ENCODE measurements around the gene LHX5.
A peak's percentile ranks its signal among the peaks of the same experiment; 100 is the strongest.
"Not testable (repeated sequence)": the region's sequence is repeated elsewhere in the genome, so short reads cannot be mapped to it uniquely, and the experiment has no call there.

The LHX5 gene

GRCh38 chr12:113471619-113472171 is at the start of gene LHX5:
TSS of gene LHX5 (minus strand) at chr12:113471871. CDS start at chr12:113471498, 373 bp downstream.
- DNase-seq: no peak

DNA sequence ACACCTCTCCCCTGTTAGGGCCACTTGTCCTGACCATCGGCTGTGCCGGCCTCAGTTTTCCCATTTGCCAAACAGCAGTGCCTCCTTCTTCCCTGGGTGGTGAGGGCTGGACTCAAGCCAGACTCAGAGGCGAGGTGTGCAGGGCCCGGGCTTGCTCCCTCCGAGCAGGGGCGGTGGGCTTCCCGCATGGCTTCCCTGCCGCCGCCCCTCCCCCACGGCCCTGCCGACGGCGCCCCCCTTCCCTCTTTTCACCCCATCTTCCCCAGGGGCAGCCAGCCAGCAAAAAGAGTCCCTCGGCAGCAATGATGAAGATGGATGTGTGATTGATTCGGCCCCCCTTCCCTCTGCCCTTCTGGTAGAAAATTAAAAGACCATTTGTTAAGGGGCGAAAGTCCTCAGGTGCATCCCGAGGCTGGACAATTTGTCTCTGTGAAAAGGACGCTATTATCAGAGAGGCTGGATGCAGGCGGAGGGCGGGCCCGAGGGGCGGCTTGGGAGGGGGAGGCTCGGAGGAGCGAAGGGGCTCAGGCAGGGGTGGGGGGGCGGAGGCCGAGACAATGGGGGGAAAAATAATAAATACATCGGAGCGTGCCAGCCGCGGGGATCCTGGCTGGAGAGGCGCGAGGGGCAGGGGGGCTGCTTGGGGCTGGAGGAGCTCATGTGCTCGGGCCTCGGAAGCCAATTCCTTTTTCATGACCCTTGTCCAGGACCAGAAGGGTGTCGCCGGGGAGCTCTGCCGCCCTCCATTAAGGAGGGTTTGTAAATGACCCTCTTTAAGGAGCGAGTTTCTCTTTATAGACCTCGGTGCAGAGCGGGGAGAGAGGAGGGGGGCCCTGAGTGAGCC is 48.0 kb upstream of the LHX5 start:
- DNase-seq: no peak

- no peak for DNase-seq
Measured at GRCh38 chr12:113515082-113515856, 43.6 kb upstream of the LHX5 start.

DNA sequence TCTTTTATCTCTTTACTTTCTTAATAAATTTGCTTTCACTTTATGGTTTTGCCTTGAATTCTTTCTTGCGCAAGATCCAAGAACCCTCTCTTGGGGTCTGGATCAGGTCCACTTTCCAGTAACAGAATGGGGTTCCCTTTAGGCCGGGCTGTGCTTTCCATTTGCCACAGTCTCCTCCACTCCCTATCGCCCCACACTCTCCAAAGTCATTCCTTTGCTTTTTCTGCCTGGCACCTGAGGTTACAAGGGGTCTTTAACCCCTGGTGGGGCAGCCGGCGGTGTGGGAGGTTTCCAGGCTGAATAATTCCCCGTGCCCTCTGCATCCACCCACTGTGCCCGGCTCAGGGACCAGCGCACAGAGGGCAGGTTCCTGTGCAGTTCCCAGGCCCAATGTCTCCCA is 42.9 kb upstream of the LHX5 start:
- no peak for DNase-seq

DNA sequence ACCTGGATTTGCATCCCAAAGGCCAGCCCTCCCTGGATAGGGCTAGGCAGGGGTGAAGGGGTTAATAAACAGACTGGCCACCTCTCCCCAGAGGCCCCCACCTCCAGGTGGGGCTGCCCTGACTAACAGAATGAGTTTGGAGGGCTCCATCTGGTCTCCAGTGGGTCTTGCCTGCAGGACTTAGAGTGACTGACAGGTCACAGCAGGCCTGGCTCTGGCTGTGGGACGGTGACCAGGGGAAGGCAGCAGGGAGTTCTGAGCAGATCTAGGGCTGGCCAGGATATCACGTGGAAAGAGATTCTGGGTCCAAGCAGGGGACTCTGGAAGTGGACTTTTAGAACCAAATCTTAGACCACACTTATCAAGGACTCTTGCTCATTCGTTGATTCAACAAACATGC is 40.9 kb upstream of the LHX5 start:
- DNase-seq: no peak

DNA sequence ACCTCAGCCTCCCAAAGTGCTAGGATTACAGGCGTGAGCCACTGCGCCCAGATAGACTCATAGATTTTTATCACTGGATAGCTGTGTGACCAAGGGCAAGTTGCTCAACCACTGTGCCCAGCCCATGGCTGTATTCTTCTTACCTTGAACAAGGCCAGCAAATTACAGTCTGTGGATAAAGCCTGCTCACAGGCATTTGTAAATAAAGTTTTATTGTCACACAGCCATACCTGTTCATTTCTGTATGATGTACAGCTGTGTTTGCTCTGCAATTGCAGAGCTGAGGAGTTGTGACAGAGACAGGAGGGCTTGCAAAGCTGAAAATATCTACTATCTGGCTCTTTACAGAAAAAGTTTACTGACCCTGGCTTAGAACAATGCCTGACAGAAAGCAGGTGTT is 35.2 kb upstream of the LHX5 start:
- DNase-seq: no peak

GRCh38 chr12:113505941-113506340 is 34.3 kb upstream of the LHX5 start:
- no peak for DNase-seq

GRCh38 chr12:113504917-113505316 is 33.2 kb upstream of the LHX5 start:
- no peak for DNase-seq

DNA sequence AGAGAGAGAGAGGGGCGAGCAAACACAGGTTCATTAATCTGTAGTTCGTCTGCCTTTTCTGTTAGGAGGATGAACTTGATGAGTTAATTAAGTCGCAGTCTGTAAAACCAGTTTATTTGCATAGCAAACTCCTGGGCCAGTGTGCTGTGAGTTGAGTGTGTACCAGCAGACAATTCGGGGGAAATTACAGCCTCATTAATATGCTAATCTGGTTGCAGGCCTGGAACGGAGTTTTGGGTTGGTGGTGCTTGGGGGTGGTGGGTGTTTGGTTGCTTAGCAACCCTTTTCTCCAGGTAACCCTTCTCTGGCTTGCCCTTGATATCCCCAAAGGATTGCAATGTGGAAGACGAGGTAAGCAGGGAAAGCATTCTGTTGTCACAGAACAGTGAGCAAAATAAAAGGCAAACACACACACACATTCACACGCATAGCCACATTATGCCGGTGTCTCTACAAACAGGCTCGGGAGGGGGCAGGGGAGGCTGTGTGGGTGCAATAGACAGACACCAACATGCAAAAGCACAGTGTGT is 29.2 kb upstream of the LHX5 start:
- no peak for DNase-seq

DNA sequence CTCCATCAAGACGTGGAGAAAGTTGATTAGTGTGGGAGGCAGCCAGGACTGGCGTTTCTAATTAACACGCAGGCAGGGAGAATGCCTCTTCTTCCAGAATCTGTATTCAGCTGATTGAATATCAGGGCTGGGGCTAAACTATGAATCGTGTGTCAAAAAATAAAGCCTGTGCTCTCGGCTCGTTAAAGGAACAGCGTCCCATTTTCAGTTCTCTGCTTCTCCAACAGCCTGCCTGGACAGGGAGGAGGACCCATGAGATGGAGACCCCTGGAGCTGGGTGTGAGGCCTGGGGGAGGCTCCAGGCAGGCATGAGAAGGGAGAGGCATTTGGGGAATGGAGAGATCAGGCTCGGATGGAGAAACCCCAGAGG is 28.6 kb upstream of the LHX5 start:
- DNase-seq: no peak

DNA sequence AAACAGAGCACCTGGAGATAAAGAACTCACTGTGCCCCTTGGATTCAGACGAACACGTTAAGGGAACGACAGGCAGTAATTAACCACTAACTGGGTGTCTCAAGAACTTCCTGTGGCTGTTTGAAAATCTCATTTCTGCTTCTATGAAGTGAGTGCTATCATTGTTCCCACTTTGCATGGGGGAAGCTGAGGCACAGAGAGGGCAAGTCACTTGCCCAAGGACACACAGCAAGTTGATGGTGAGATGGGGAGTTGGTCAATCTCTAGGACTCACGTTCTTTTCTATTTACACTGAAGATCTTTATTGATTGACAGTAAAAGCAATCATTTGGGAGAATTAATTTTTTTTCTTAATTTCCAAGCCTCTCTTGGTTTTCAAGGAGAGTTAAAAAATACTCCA is 26.8 kb upstream of the LHX5 start:
- DNase-seq: no peak

DNA sequence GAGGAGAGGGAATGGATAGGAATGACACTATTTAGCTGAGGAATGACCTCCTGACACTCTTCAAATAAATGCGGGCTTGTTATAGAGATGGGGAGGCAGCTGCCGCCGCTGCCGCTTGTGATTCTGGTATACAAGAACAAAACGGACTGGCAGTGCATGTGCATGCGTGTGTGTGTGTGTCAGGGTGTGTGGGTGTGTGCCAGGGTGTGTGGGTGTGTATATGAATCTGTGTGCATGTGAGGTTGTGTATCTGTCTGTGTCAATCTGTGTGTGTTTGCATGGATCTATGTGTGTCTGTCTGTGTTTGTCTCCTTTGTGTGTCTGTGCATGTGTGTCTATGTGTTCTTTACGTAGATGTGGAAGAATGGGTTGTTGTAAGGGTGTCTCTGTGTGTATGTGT is 26.0 kb upstream of the LHX5 start:
- DNase-seq: no peak

DNA sequence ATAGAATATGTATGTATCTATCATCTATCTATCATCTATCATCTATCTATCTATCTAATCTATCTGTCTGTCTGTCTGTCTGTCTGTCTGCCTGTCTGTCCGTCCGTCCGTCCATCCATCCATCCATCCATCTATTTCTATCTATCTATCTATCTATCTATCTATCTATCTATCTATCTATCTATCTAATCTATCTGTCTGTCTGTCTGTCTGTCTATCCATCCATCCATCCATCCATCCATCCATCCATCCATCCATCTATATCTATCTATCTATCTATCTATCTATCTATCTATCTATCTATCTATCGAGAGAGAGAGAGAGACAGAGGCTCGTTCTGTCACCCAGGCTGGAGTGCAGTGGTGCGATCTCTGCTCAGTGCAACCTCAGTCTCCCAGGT is 24.3 kb upstream of the LHX5 start:
- not testable (repeated sequence) for DNase-seq

DNA sequence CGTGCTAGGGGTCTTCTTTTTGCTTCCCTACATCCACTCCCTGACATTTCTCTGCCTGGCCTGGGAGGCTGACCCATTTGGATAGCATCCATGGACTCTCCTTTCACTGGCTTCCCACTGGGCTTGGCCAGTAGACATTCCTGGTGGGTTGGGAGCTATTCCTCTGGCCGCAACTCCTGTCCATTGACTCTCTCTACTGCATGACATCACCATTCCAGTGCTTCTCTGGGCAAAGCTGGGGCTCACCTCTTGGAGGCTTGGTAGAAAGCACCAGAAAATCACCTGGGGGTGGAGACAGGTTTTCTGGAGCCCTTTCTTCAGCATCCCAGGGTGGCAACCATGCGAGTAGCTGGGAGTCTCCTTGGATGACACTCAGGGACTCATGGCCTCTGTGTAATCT is 16.7 kb upstream of the LHX5 start:
- DNase-seq: no peak

DNA sequence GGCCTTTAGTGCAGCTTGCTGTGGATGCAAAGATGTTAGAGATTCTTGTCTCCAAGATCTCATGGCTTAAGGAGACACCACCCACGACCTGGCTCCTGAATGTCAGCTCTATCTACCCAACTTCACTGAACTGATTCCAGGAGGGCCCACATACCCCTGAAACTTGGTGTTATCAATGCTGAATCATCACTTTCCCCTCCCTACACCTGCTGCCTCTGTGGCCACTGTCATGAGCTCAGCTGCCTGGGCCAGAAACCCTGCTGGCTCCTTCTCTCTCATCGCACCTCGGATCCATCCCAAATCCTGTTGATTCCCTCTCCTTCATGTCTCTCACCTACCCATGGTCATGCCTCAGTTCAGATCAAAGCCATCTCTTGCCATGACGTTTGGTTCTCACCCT is 15.1 kb upstream of the LHX5 start:
- no peak for DNase-seq

GRCh38 chr12:113485330-113485729 is 13.7 kb upstream of the LHX5 start:
- no peak for DNase-seq

- DNase-seq: no peak
Measured at GRCh38 chr12:113482334-113482733, 10.7 kb upstream of the LHX5 start.

DNA sequence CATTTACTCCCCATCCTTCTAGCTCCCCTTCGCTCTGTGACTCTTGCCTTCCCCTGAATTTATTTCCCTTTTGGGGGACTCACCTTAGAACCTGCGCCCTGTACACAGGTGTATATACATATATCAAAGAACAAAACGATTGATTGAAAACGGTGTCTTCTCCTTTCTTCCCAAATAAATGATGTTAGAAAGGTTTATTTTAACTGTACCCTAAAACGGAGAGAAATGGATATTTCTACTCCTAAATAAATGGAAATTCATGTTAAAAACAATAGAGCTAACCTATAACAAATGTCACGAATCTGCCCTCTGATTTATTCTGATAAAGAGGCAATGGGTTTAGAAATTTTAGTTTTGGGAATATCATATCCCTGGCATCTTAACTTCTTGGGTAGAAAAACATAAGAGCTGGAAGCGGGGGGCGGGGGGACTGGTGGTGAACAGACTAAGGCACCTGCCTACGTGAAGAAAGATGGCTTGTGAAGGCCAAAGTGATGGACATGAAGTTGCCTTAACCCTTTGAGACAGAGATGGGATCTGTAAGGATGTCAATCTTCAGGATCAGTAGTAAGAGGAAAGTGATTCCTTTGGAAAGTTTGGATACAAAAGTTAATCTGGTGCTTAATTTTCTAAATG is 8.8 kb upstream of the LHX5 start:
- no peak for DNase-seq

- DNase-seq: peak; percentile 29
Measured at GRCh38 chr12:113479590-113480335, 8.1 kb upstream of the LHX5 start.

DNA sequence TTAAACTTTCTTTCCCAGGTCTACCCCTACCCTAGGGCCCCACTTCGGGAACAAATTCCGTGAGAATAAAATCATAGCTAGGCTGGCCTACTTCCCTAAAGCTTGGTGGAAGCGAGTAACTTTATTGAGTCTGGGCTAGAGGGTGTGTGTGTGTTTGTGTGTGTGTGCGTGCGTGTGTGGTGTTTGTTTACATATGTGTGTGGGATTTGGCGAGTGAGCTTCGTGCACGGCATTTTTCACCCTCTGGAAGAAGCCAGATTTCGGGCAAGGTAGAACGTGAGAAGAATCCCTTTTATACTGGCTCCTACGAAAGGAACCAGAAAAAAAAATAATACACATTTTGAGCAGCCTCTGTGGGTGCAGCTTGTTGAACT is 7.5 kb upstream of the LHX5 start:
- no peak for DNase-seq

GRCh38 chr12:113478351-113479011 is 6.8 kb upstream of the LHX5 start:
- no peak for DNase-seq

- DNase-seq: no peak
Measured at GRCh38 chr12:113477842-113478215, 6.2 kb upstream of the LHX5 start.
